ACC112 (cell line): Measurements from ENCODE around the gene BRMS1L.

ENCODE experiments used
- H2AFZ ChIP-seq: fragments of 200-600 bp; sonication (generic); one replicate; pipeline ENCODE4 v1.6.0; 2017; ENCODE audit warnings: antibody characterized with exemption, low read length; ENCODE audit not compliant: unreplicated experiment
- H3K27ac ChIP-seq: fragments of 200-600 bp; sonication (generic); 2 replicates; pipeline ENCODE4 v1.5.1; 2014; ENCODE audit warnings: low read depth, mild to moderate bottlenecking, antibody characterized with exemption, low read length, moderate library complexity
- H3K27me3 ChIP-seq: fragments of 200-600 bp; sonication (generic); 2 replicates; pipeline ENCODE4 v1.6.1; 2014; ENCODE audit warnings: mild to moderate bottlenecking, antibody characterized with exemption, low read length, moderate library complexity, mixed read lengths; ENCODE audit not compliant: insufficient read depth
- H3K36me3 ChIP-seq: fragments of 200-600 bp; sonication (generic); 2 replicates; pipeline ENCODE4 v1.6.1; 2016; ENCODE audit warnings: mild to moderate bottlenecking, antibody characterized with exemption, low read length, moderate library complexity, mixed read lengths; ENCODE audit not compliant: insufficient read depth
- H3K4me1 ChIP-seq: fragments of 200-600 bp; sonication (generic); one replicate; pipeline ENCODE4 v1.6.1; 2016; ENCODE audit warnings: low read length, mixed read lengths; ENCODE audit not compliant: insufficient read depth, unreplicated experiment, control insufficient read depth
- H3K4me3 ChIP-seq: fragments of 200-600 bp; sonication (generic); 2 replicates; pipeline ENCODE4 v1.5.1; 2014; ENCODE audit warnings: mild to moderate bottlenecking, low read depth, low read length
- H3K79me2 ChIP-seq: fragments of 200-600 bp; sonication (generic); one replicate; pipeline ENCODE4 v1.6.0; 2016; ENCODE audit warnings: low read length; ENCODE audit not compliant: control insufficient read depth, unreplicated experiment, insufficient read depth

Gene BRMS1L

GRCh38 chr14:35898217-35898775 is 72.2 kb downstream of the BRMS1L start:
- Histone ChIP-seq H3K4me1 (no peaks in the 10 kb centered on the region), H3K79me2 (no peaks in the 10 kb centered on the region), H3K27ac (no peak overlapping the region), H3K27me3 (peaks cover 10% of the 10 kb centered on the region; the same call in 1 of the 2 replicates), H2AFZ (no peak overlapping the region), H3K4me3 (no peak overlapping the region), H3K36me3 (no peaks in the 10 kb centered on the region)

GRCh38 chr14:35900741-35901140 is 74.6 kb downstream of the BRMS1L start:
- no peak overlapping the region for H2AFZ ChIP-seq
- H3K4me3 ChIP-seq, result no peak overlapping the region
- H3K27ac ChIP-seq, result no peak overlapping the region
- no peaks in the 10 kb centered on the region for H3K79me2 ChIP-seq
- no peaks in the 10 kb centered on the region for H3K4me1 ChIP-seq
- H3K27me3 ChIP-seq, result peaks cover 17% of the 10 kb centered on the region; the same call in 1 of the 2 replicates
- H3K36me3 ChIP-seq, result no peaks in the 10 kb centered on the region

GRCh38 chr14:35909665-35910064 is 83.5 kb downstream of the BRMS1L start:
- Histone ChIP-seq H3K4me1 (no peaks in the 10 kb centered on the region), H3K27me3 (peaks cover 8% of the 10 kb centered on the region), H3K4me3 (no peak overlapping the region), H3K79me2 (no peaks in the 10 kb centered on the region), H2AFZ (no peak overlapping the region), H3K27ac (no peak overlapping the region), H3K36me3 (no peaks in the 10 kb centered on the region)

GRCh38 chr14:35910191-35910590 is 84.1 kb downstream of the BRMS1L start:
- H3K4me3 ChIP-seq, result no peak overlapping the region
- no peak overlapping the region for H3K27ac ChIP-seq
- H2AFZ ChIP-seq, result no peak overlapping the region
- peaks cover 5% of the 10 kb centered on the region for H3K27me3 ChIP-seq
- H3K4me1 ChIP-seq, result no peaks in the 10 kb centered on the region
- H3K79me2 ChIP-seq, result no peaks in the 10 kb centered on the region
- no peaks in the 10 kb centered on the region for H3K36me3 ChIP-seq

DNA sequence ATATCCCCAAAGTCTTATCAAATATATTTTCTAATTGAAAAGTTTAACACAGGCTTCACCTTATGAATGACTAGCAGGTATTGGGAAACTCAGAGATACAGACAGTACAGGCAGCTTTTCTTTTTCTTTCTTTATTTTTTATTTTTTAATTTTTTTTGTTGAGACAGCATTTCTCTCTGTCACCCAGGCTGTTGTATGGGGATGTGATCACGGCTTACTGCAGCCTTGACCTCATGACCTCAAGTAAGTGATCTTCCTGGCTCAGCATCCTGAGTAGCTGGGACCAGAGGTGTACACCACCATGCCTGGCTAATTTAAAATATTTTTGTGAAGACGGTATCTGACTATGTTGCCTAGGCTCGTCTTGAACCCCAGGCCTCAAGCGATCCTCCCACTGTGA is 85.0 kb downstream of the BRMS1L start:
- no peaks in the 10 kb centered on the region for H3K79me2 ChIP-seq
- H3K27ac ChIP-seq, result no peak overlapping the region
- peaks cover 11% of the 10 kb centered on the region for H3K27me3 ChIP-seq

GRCh38 chr14:35915185-35915584 is 89.0 kb downstream of the BRMS1L start:
- H3K27me3 ChIP-seq, result peaks cover 27% of the 10 kb centered on the region
- no peak overlapping the region for H2AFZ ChIP-seq
- no peak overlapping the region for H3K4me3 ChIP-seq
- no peaks in the 10 kb centered on the region for H3K4me1 ChIP-seq
- H3K36me3 ChIP-seq, result no peaks in the 10 kb centered on the region
- H3K27ac ChIP-seq, result no peak overlapping the region
- no peaks in the 10 kb centered on the region for H3K79me2 ChIP-seq

More for the DNA sequence above, 85.0 kb downstream of the BRMS1L start:
- H3K4me3 ChIP-seq, result no peak overlapping the region
- no peak overlapping the region for H2AFZ ChIP-seq
- H3K4me1 ChIP-seq, result no peaks in the 10 kb centered on the region
- H3K36me3 ChIP-seq, result no peaks in the 10 kb centered on the region

DNA sequence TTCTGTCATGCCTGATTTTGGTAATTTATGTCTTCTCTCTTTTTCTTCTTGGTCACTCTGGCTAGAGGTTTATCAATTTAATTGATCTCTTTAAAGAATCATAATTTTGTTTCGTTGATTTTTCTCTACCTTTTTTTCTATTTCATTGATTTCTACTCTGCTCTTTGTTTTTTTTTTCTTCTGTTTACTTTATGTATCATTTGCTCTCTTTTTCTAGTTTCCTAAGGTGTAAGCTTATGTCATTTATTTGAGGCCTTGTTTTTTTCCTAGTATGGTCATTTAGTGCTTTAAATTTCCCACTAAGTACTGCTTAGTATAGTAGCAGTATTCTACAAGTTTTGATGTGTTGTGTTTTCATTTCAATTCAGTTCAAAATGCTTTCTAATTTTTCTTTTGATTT is 89.6 kb downstream of the BRMS1L start:
- H3K79me2 ChIP-seq, result no peaks in the 10 kb centered on the region

More for the DNA sequence above, 89.6 kb downstream of the BRMS1L start:
- Histone ChIP-seq H3K36me3 (no peaks in the 10 kb centered on the region), H2AFZ (no peak overlapping the region), H3K27me3 (peaks cover 24% of the 10 kb centered on the region), H3K4me1 (no peaks in the 10 kb centered on the region), H3K27ac (no peak overlapping the region), H3K4me3 (no peak overlapping the region)
